ENCODE data around the gene SPRR5.

- no peak for TF ChIP-seq TAF1 (IDR thresholded peaks at IDR 0.05; ENCODE audit: low read depth, low read length)
- no peak for TF ChIP-seq POLR2A (IDR thresholded peaks at IDR 0.05; ENCODE audit: low read depth, low read length)
- TF ChIP-seq SPI1 (IDR thresholded peaks at IDR 0.05; ENCODE audit: low read depth, low read length), result no peak
- no peak for TF ChIP-seq POLR2AphosphoS5 (IDR thresholded peaks at IDR 0.05; ENCODE audit: low read depth, low read length)
- no peak for TF ChIP-seq PAX5 (IDR thresholded peaks at IDR 0.05; ENCODE audit: insufficient read depth, low read length, severe bottlenecking)
- no peak for TF ChIP-seq POU2F2 (IDR thresholded peaks at IDR 0.05; ENCODE audit: low read depth, low read length)
These were observed 17.5 kb downstream of the SPRR5 start for GRCh38 chr1:152964536-152964935.
